T-helper 9 cell (primary cell): ENCODE data around the gene DFFA.
"Not testable (repeated sequence)": the region's sequence is repeated elsewhere in the genome, so short reads cannot be mapped to it uniquely, and the experiment has no call there.

Source experiments
- DNase-seq: peaks from one replicate; pipeline ENCODE4 v3.0.0-alpha.2; 2020

Gene DFFA

GRCh38 chr1:10457462-10457861 is 14.9 kb downstream of the DFFA start:
- not testable (repeated sequence) for DNase-seq

GRCh38 chr1:10456661-10457060 is 15.7 kb downstream of the DFFA start:
- DNase-seq: no peak

- no peak for DNase-seq
Observed at GRCh38 chr1:10456048-10456447, 16.3 kb downstream of the DFFA start.

- DNase-seq: no peak
Observed at GRCh38 chr1:10451287-10451686, 21.0 kb downstream of the DFFA start.

GRCh38 chr1:10450836-10451235 is 21.5 kb downstream of the DFFA start:
- no peak for DNase-seq

GRCh38 chr1:10450156-10450814 is 22.0 kb downstream of the DFFA start:
- DNase-seq: no peak

- DNase-seq: no peak
Observed at GRCh38 chr1:10449751-10450150, 22.6 kb downstream of the DFFA start, which contains the start of gene CORT. TSS of gene CORT (plus strand) at chr1:10450031. CDS start at chr1:10450224, 193 bp downstream.

GRCh38 chr1:10446790-10447422 is 25.4 kb downstream of the DFFA start:
- no peak for DNase-seq

GRCh38 chr1:10444795-10445397 is 27.4 kb downstream of the DFFA start:
- no peak for DNase-seq

GRCh38 chr1:10444248-10444647 is 28.1 kb downstream of the DFFA start:
- DNase-seq: no peak

GRCh38 chr1:10440794-10441193 is 31.5 kb downstream of the DFFA start:
- DNase-seq: no peak

- DNase-seq: no peak
Observed at GRCh38 chr1:10440305-10440704, 32.0 kb downstream of the DFFA start.

- DNase-seq: no peak
Observed at GRCh38 chr1:10438677-10439163, 33.6 kb downstream of the DFFA start.

GRCh38 chr1:10437052-10437451 is 35.3 kb downstream of the DFFA start:
- DNase-seq: no peak

GRCh38 chr1:10434590-10434989 is 37.7 kb downstream of the DFFA start:
- DNase-seq: no peak

- no peak for DNase-seq
Observed at GRCh38 chr1:10433790-10434189, 38.5 kb downstream of the DFFA start.

GRCh38 chr1:10432910-10433700 is 39.2 kb downstream of the DFFA start:
- DNase-seq: no peak

- DNase-seq: no peak
Observed at GRCh38 chr1:10431070-10431730, 41.1 kb downstream of the DFFA start.

- DNase-seq: peak; percentile 86
Observed at GRCh38 chr1:10430216-10431069, 41.9 kb downstream of the DFFA start, which contains the start of gene CENPS. TSS of gene CENPS (plus strand) at chr1:10430433. CDS start at chr1:10430518, 85 bp downstream.

- no peak for DNase-seq
Observed at GRCh38 chr1:10429868-10430215, 42.5 kb downstream of the DFFA start.

- no peak for DNase-seq
Observed at GRCh38 chr1:10428984-10429383, 43.3 kb downstream of the DFFA start.

- not testable (repeated sequence) for DNase-seq
Observed at GRCh38 chr1:10426535-10426848, 45.8 kb downstream of the DFFA start.
